Neural cell (in vitro differentiated cells): Measurements from ENCODE around the gene PDE4D. TPM values are rescaled to one million over a fixed set of nuclear protein-coding genes. Genes with fewer than 3 reads are reported as not detected.
A peak's percentile ranks its signal among the peaks of the same experiment; 100 is the strongest.

ENCODE experiments used
- H2AFZ ChIP-seq: fragments of 200-600, 300-800 bp; sonication (generic), shearing (Covaris generic); 2 replicates; pipeline ENCODE4 v1.6.0; 2014; ENCODE audit warnings: low read depth, mild to moderate bottlenecking, antibody characterized with exemption, low read length, moderate library complexity
- H3F3A ChIP-seq: fragments of 200-600 bp; shearing (Covaris generic); 2 replicates; pipeline ENCODE4 v1.6.1; 2016; ENCODE audit warnings: mild to moderate bottlenecking, moderate library complexity, mixed read lengths, antibody characterized with exemption, low read length; ENCODE audit not compliant: insufficient read depth, poor library complexity, severe bottlenecking
- H3K27ac ChIP-seq: fragments of 200-600, 300-800 bp; sonication (generic), shearing (Covaris generic); 2 replicates; pipeline ENCODE4 v1.5.1; 2014; ENCODE audit warnings: mild to moderate bottlenecking, low read length, moderate library complexity
- H3K27me3 ChIP-seq: fragments of 300-800, 200-600 bp; sonication (generic), shearing (Covaris generic); 2 replicates; pipeline ENCODE4 v1.6.0; 2014; ENCODE audit warnings: mild to moderate bottlenecking, low read depth, low read length, moderate library complexity; ENCODE audit not compliant: insufficient read depth
- H3K36me3 ChIP-seq: fragments of 300-800, 200-600 bp; sonication (generic), shearing (Covaris generic); 2 replicates; pipeline ENCODE4 v1.5.1; 2014; ENCODE audit warnings: mild to moderate bottlenecking, antibody characterized with exemption, low read length, moderate library complexity; ENCODE audit not compliant: insufficient read depth
- H3K4me2 ChIP-seq: fragments of 300-800, 200-600 bp; sonication (generic), shearing (Covaris generic); 2 replicates; pipeline ENCODE4 v1.6.0; 2014; ENCODE audit warnings: mild to moderate bottlenecking, low read length
- H3K4me3 ChIP-seq: fragments of 300-800, 200-600 bp; sonication (generic), shearing (Covaris generic); 2 replicates; pipeline ENCODE4 v1.5.1; 2014; ENCODE audit warnings: mild to moderate bottlenecking, low read length, moderate library complexity
- H3K79me2 ChIP-seq: fragments of 200-600 bp; shearing (Covaris generic); replicated peaks from 2 replicates; pipeline ENCODE4 v1.6.0; 2014; ENCODE audit warnings: mild to moderate bottlenecking, low read length, moderate library complexity; ENCODE audit not compliant: insufficient read depth
- H3K9ac ChIP-seq: fragments of 300-800, 200-600 bp; sonication (generic), shearing (Covaris generic); 2 replicates; pipeline ENCODE4 v1.6.1; 2016; ENCODE audit warnings: mild to moderate bottlenecking, low read length, mixed read lengths
- H3K9me2 ChIP-seq: fragments of 200-600 bp; shearing (Covaris generic); 2 replicates; pipeline ENCODE4 v1.6.1; 2016; ENCODE audit warnings: mild to moderate bottlenecking, low read length, mixed read lengths; ENCODE audit not compliant: insufficient read depth
- H3K9me3 ChIP-seq: fragments of 200-600, 300-800 bp; sonication (generic), shearing (Covaris generic); 2 replicates; pipeline ENCODE4 v1.6.1; 2016; ENCODE audit warnings: mild to moderate bottlenecking, mixed run types, low read length, moderate library complexity, mixed read lengths
- H4K20me1 ChIP-seq: fragments of 200-600 bp; shearing (Covaris generic); 2 replicates; pipeline ENCODE4 v1.6.1; 2016; ENCODE audit warnings: mild to moderate bottlenecking, mixed run types; ENCODE audit not compliant: insufficient read depth
- CTCF ChIP-seq: fragments of 450-650 bp; IDR thresholded peaks from 2 replicates; pipeline ENCODE4 v1.5.1; 2014; ENCODE audit warnings: antibody characterized with exemption, mild to moderate bottlenecking, moderate library complexity; ENCODE audit not compliant: poor library complexity, severe bottlenecking
- EP300 ChIP-seq: fragments of 450-650 bp; conservative IDR thresholded peaks from 2 replicates; pipeline ENCODE4 v1.6.1; 2014; ENCODE audit warnings: antibody characterized with exemption, mild to moderate bottlenecking, moderate library complexity; ENCODE audit not compliant: poor library complexity, severe bottlenecking
- EZH2 ChIP-seq: fragments of 200-600, 300-800 bp; shearing (Covaris generic), sonication (generic); IDR thresholded peaks from 2 replicates; pipeline ENCODE4 v1.6.1; 2014; ENCODE audit warnings: antibody characterized with exemption, low read length, borderline replicate concordance, mild to moderate bottlenecking; ENCODE audit not compliant: insufficient read depth, poor library complexity, severe bottlenecking
- MXI1 ChIP-seq: fragments of 450-650 bp; conservative IDR thresholded peaks from 2 replicates; pipeline ENCODE4 v1.6.1; 2014; ENCODE audit warnings: antibody characterized with exemption, mild to moderate bottlenecking; ENCODE audit not compliant: poor library complexity, severe bottlenecking
- POLR2AphosphoS5 ChIP-seq: IDR thresholded peaks from 2 replicates; pipeline ENCODE4 v1.6.1; 2012
- RAD21 ChIP-seq: fragments of 450-650 bp; conservative IDR thresholded peaks from 2 replicates; pipeline ENCODE4 v1.6.1; 2014; ENCODE audit warnings: antibody characterized with exemption, mild to moderate bottlenecking, moderate library complexity
- SMC3 ChIP-seq: fragments of 450-650 bp; conservative IDR thresholded peaks from 2 replicates; pipeline ENCODE4 v1.6.1; 2014; ENCODE audit warnings: antibody characterized with exemption, mild to moderate bottlenecking, moderate library complexity; ENCODE audit not compliant: poor library complexity
- TAF1 ChIP-seq: IDR thresholded peaks from 2 replicates; pipeline ENCODE4 v1.6.1; 2012; ENCODE audit warnings: low read depth
- polyA plus RNA-seq: library from polyadenylated mRNA; depleted of rRNA; stranded (reverse); fragments of >200 nt; gene quantifications from 2 replicates; pipeline ENCODE4 v1.2.3, GENCODE V29; 2014
- TF ChIP-seq, protein P1 (sequence below): IDR thresholded peaks from 2 replicates; pipeline ENCODE4 v1.6.1; 2012; ENCODE audit warnings: borderline replicate concordance

The PDE4D gene
- polyA plus RNA-seq, 1 donor from 2014 or later, result 42.8 TPM

GRCh38 chr5:59367791-59368394, 525.6 kb downstream of the PDE4D start:
- Histone ChIP-seq H2AFZ (no peak overlapping the region), H3K4me2 (peak overlapping the region; percentile 32), H3K9ac (peak overlapping the region; percentile 20), H3K79me2 (no peaks in the 10 kb centered on the region), H3F3A (no peaks in the 10 kb centered on the region), H3K27me3 (no peaks in the 10 kb centered on the region), H3K36me3 (no peaks in the 10 kb centered on the region), H3K9me2 (no peaks in the 10 kb centered on the region), H3K9me3 (no peaks in the 10 kb centered on the region), H3K27ac (peak overlapping the region; percentile 79), H4K20me1 (no peaks in the 10 kb centered on the region), H3K4me3 (peak overlapping the region; percentile 27)
- TF ChIP-seq RAD21, result peak; percentile 66
- peak; percentile 75 for TF ChIP-seq SMC3
- no peak for TF ChIP-seq POLR2AphosphoS5
- no peak for TF ChIP-seq EZH2
- TF ChIP-seq CTCF, result peak; percentile 74

DNA sequence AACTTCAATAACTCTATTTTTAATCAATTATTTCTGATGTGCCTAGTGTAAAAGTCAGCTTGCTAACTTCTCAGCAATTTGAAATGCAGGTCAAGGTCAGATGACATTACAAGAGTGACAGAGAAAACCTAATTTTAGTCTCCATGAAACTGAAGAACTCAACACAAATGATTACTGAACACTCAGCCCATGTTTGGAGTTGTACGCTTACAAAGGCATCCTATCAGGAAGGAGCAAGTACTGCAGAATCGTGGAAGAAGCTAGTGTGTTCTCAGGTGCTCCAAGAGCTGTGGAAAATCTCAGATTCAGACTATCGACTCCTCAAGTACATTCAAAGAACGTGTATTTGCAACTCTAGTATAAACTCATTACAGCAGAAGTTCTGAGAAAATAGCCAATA, 526.7 kb downstream of the PDE4D start:
- Histone ChIP-seq H3K27me3 (no peaks in the 10 kb centered on the region), H3K4me2 (no peak overlapping the region), H3K36me3 (no peaks in the 10 kb centered on the region), H3K9ac (no peak overlapping the region), H2AFZ (no peak overlapping the region), H3K79me2 (no peaks in the 10 kb centered on the region), H3K9me2 (no peaks in the 10 kb centered on the region), H3K9me3 (no peaks in the 10 kb centered on the region), H3F3A (no peaks in the 10 kb centered on the region), H4K20me1 (no peaks in the 10 kb centered on the region), H3K27ac (no peak overlapping the region), H3K4me3 (no peak overlapping the region)
- TF ChIP-seq RAD21 (no peak), EP300 (no peak), MXI1 (no peak), POLR2AphosphoS5 (no peak), TAF1 (no peak), CTCF (no peak), EZH2 (no peak), SMC3 (no peak)
- TF ChIP-seq, protein P1, sequence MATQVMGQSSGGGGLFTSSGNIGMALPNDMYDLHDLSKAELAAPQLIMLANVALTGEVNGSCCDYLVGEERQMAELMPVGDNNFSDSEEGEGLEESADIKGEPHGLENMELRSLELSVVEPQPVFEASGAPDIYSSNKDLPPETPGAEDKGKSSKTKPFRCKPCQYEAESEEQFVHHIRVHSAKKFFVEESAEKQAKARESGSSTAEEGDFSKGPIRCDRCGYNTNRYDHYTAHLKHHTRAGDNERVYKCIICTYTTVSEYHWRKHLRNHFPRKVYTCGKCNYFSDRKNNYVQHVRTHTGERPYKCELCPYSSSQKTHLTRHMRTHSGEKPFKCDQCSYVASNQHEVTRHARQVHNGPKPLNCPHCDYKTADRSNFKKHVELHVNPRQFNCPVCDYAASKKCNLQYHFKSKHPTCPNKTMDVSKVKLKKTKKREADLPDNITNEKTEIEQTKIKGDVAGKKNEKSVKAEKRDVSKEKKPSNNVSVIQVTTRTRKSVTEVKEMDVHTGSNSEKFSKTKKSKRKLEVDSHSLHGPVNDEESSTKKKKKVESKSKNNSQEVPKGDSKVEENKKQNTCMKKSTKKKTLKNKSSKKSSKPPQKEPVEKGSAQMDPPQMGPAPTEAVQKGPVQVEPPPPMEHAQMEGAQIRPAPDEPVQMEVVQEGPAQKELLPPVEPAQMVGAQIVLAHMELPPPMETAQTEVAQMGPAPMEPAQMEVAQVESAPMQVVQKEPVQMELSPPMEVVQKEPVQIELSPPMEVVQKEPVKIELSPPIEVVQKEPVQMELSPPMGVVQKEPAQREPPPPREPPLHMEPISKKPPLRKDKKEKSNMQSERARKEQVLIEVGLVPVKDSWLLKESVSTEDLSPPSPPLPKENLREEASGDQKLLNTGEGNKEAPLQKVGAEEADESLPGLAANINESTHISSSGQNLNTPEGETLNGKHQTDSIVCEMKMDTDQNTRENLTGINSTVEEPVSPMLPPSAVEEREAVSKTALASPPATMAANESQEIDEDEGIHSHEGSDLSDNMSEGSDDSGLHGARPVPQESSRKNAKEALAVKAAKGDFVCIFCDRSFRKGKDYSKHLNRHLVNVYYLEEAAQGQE, result no peak
